OCI-LY1 (cell line): ENCODE data around the gene PRKAG3.

Source experiments
- EZH2 ChIP-seq: fragments of 200-600 bp; sonication (generic), shearing (Covaris generic); IDR thresholded peaks from 2 replicates; pipeline ENCODE4 v1.8.0; 2017; ENCODE audit warnings: borderline replicate concordance, mixed run types, mild to moderate bottlenecking, antibody characterized with exemption, low read length, moderate library complexity, mixed read lengths
- TF ChIP-seq, protein P1 (sequence below): fragments of 200-600 bp; sonication (generic), shearing (Covaris generic); IDR thresholded peaks from 2 replicates; pipeline ENCODE4 v1.5.1; 2017; ENCODE audit warnings: mild to moderate bottlenecking, antibody characterized with exemption, low read length, moderate library complexity, mixed read lengths

DNA sequence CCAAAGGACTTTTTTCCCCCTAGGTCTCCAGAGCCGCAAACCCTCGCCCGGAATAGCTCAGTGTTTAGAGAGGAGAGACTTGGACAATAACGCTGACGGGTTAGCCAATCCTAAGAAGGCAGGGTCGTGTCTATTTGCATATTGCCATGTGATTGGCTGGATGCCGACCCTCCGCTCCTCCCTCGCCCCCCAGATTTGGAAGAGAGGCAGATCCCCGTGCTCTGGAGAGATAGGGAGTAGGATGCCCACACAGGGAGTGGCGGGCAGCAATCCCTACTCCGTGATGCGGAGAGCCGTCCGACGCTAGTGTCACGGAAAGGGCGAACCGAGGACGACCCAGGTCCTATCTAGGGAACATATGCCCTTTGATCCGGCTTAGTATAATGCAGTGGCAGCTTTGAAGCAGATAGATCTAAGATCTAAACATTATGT lies 29.4 kb upstream of the PRKAG3 start:
- TF ChIP-seq, protein P1, sequence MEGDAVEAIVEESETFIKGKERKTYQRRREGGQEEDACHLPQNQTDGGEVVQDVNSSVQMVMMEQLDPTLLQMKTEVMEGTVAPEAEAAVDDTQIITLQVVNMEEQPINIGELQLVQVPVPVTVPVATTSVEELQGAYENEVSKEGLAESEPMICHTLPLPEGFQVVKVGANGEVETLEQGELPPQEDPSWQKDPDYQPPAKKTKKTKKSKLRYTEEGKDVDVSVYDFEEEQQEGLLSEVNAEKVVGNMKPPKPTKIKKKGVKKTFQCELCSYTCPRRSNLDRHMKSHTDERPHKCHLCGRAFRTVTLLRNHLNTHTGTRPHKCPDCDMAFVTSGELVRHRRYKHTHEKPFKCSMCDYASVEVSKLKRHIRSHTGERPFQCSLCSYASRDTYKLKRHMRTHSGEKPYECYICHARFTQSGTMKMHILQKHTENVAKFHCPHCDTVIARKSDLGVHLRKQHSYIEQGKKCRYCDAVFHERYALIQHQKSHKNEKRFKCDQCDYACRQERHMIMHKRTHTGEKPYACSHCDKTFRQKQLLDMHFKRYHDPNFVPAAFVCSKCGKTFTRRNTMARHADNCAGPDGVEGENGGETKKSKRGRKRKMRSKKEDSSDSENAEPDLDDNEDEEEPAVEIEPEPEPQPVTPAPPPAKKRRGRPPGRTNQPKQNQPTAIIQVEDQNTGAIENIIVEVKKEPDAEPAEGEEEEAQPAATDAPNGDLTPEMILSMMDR, result no peak
- TF ChIP-seq EZH2, result no peak
